ENCODE results near the gene SLC9A9.

SLC9A9 gene

DNA sequence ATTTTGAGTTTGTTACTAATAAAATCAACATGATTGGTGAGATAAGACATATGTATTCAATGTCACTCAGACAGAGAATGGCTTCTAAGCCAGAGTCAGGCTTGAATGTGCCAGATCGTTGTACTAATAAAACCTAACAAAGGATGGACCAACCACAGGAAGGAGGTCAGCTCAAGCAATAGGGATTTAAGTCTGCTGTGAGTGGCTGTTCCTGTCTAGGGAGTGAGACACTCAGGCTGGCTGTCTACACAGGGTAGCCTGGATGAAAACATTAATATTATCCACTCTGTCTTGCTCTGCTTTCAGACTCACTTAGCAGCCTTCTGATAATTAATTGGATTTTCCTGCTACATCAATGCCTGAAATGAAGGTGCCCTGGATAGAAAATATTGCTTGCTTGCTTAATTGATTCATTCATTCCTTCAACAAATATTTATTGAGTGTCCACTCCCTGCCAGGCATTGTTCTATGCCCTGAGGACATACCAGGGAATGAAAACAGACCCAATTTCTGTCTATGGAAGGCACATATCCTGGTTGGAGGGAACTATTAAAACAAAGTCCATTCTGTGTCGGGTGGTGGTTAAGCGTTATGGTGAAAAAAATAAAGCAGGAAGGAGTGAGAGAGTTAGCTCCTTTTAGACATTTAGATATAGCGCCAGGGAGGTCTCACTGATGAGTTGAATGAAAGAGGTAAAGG lies 489.3 kb downstream of the SLC9A9 start:
- no peaks in the 10 kb centered on the region for H3K36me3 ChIP-seq (replicated peaks)
- DNase-seq, result no peak
- H3K27me3 ChIP-seq (replicated peaks), result no peaks in the 10 kb centered on the region
- H3K4me3 ChIP-seq (ENCODE audit: low read depth, low read length), result no peak overlapping the region
- in situ Hi-C loops (cut with HindIII; ENCODE audit: low pct_ligation_motif_present, low sequenced_read_pairs), result no loop called here
- H3K27ac ChIP-seq, result no peak overlapping the region
- TF ChIP-seq, protein P1, sequence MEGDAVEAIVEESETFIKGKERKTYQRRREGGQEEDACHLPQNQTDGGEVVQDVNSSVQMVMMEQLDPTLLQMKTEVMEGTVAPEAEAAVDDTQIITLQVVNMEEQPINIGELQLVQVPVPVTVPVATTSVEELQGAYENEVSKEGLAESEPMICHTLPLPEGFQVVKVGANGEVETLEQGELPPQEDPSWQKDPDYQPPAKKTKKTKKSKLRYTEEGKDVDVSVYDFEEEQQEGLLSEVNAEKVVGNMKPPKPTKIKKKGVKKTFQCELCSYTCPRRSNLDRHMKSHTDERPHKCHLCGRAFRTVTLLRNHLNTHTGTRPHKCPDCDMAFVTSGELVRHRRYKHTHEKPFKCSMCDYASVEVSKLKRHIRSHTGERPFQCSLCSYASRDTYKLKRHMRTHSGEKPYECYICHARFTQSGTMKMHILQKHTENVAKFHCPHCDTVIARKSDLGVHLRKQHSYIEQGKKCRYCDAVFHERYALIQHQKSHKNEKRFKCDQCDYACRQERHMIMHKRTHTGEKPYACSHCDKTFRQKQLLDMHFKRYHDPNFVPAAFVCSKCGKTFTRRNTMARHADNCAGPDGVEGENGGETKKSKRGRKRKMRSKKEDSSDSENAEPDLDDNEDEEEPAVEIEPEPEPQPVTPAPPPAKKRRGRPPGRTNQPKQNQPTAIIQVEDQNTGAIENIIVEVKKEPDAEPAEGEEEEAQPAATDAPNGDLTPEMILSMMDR (IDR thresholded peaks at IDR 0.05; ENCODE audit: low read depth, low read length, missing control alignments), result no peak

GRCh38 chr3:143358155-143358792 lies 490.0 kb downstream of the SLC9A9 start:
- Histone ChIP-seq H3K36me3 (replicated peaks) (no peaks in the 10 kb centered on the region), H3K27me3 (replicated peaks) (no peaks in the 10 kb centered on the region), H3K4me3 (ENCODE audit: low read depth, low read length) (no peak overlapping the region), H3K27ac (no peak overlapping the region)
- TF ChIP-seq, protein P1 (IDR thresholded peaks at IDR 0.05; ENCODE audit: low read depth, low read length, missing control alignments), result no peak
- no peak for DNase-seq
- in situ Hi-C loops (cut with HindIII; ENCODE audit: low pct_ligation_motif_present, low sequenced_read_pairs), result no loop called here

DNA sequence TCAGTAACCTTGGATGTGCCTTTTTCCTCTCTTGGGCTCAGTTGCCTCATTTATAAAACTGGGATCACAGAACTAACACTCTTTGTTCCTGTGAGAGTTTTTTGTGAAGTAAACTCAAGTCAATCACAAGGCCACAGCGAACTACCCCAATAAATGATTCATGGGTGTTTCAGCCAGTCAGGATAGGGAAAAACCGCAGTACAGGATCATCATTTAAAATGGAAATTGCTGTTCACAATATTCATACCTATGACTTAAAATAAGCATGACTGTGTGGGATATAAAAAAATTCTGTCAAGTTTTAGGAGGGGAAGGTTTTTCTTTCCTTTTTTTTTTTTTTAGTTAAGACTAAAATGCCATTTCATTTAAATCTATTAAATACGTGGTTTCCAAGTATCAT lies 490.6 kb downstream of the SLC9A9 start:
- Histone ChIP-seq H3K4me3 (ENCODE audit: low read depth, low read length) (no peak overlapping the region), H3K36me3 (replicated peaks) (no peaks in the 10 kb centered on the region), H3K27me3 (replicated peaks) (no peaks in the 10 kb centered on the region), H3K27ac (no peak overlapping the region)
- no peak for DNase-seq
- TF ChIP-seq, protein P1 (IDR thresholded peaks at IDR 0.05; ENCODE audit: low read depth, low read length, missing control alignments), result no peak
- in situ Hi-C loops (cut with HindIII; ENCODE audit: low pct_ligation_motif_present, low sequenced_read_pairs), result no loop called here

DNA sequence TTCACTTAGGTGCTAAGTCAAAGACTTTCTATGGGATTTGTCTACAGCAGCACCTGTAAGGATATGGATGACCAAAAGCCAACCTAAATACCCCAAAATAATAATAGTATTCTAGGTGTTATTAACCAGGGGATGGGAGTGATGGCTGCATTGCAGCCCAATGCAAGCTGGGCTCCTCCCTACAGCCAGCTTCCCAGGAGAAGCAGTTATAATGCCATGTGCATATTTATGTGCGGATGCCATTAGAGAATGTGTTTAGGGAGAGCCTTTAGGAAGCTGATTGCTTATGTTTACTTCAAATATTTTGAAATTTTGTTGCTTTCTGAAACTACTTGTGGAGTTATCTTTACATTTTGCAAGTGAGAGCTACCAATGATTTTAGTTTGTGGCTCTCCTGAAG lies 491.4 kb downstream of the SLC9A9 start:
- no peaks in the 10 kb centered on the region for H3K36me3 ChIP-seq (replicated peaks)
- H3K4me3 ChIP-seq (ENCODE audit: low read depth, low read length), result no peak overlapping the region
- no peak for DNase-seq
- no peak overlapping the region for H3K27ac ChIP-seq
- TF ChIP-seq, protein P1 (IDR thresholded peaks at IDR 0.05; ENCODE audit: low read depth, low read length, missing control alignments), result no peak
- no peaks in the 10 kb centered on the region for H3K27me3 ChIP-seq (replicated peaks)
- in situ Hi-C loops (cut with HindIII; ENCODE audit: low pct_ligation_motif_present, low sequenced_read_pairs), result no loop called here

- Histone ChIP-seq H3K4me3 (ENCODE audit: low read depth, low read length) (no peak overlapping the region), H3K36me3 (replicated peaks) (no peaks in the 10 kb centered on the region), H3K27ac (no peak overlapping the region), H3K27me3 (replicated peaks) (no peaks in the 10 kb centered on the region)
- in situ Hi-C loops (cut with HindIII; ENCODE audit: low pct_ligation_motif_present, low sequenced_read_pairs), result no loop called here
- no peak for DNase-seq
- TF ChIP-seq, protein P1 (IDR thresholded peaks at IDR 0.05; ENCODE audit: low read depth, low read length, missing control alignments), result no peak
These were observed 493.9 kb downstream of the SLC9A9 start for GRCh38 chr3:143354342-143354741.
